Mononuclear cell (primary cell): ENCODE measurements around the gene EGLN2. TPM values are rescaled to one million over a fixed set of nuclear protein-coding genes. Genes with fewer than 3 reads are reported as not detected.
"Not testable (repeated sequence)": the region's sequence is repeated elsewhere in the genome, so short reads cannot be mapped to it uniquely, and the experiment has no call there.

ENCODE experiments used
- H3K27me3 ChIP-seq: 2 replicates; pipeline ENCODE4 v1.6.0; 2011; ENCODE audit warnings: low read length, control low read depth; ENCODE audit not compliant: insufficient read depth
- H3K4me1 ChIP-seq: 2 replicates; pipeline ENCODE4 v1.5.1; 2011; ENCODE audit warnings: mild to moderate bottlenecking, low read length, control low read depth; ENCODE audit not compliant: insufficient read depth
- H3K4me3 ChIP-seq: 2 replicates; pipeline ENCODE4 v1.5.1; 2011; ENCODE audit warnings: mild to moderate bottlenecking, low read length, moderate library complexity
- H3K9me3 ChIP-seq: 2 replicates; pipeline ENCODE4 v1.5.1; 2011; ENCODE audit warnings: low read depth, mild to moderate bottlenecking, control low read depth, low read length
- total RNA-seq: library from RNA; depleted of rRNA; stranded (reverse); fragments of >200 nt; gene quantifications from one replicate; pipeline ENCODE4 v1.2.3, GENCODE V29; 2012

The EGLN2 gene
- total RNA-seq, 1 donor: 52.7 TPM

GRCh38 chr19:40803857-40804782 lies 5.1 kb downstream of the EGLN2 start:
- Histone ChIP-seq H3K27me3 (no peaks in the 10 kb centered on the region), H3K4me3 (no peak overlapping the region), H3K4me1 (peaks cover 81% of the 10 kb centered on the region), H3K9me3 (no peaks in the 10 kb centered on the region)

DNA sequence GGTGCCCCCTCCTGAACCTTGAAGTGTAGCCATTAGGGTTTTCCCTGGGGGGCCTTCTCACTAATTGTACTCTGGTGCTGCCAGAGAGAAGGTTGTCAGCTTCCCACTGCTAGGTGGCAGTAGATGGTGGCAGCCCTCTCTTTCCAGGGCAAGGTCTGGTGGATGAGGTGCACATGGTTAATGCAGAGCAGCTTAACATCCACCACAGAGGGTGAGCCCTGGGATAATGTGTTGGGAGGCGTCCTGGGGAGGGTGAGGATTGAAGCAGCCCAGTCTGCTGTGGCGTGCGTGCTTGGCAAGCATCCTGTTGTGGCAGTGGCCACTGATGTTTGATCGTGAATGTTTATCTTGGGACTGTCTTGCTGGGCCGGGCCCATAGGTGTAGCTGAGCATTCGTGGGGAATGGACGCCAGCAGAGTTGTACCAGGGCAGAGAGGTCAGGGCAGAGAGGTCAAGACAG lies 5.8 kb downstream of the EGLN2 start:
- Histone ChIP-seq H3K4me1 (peaks cover 88% of the 10 kb centered on the region), H3K27me3 (no peaks in the 10 kb centered on the region), H3K4me3 (no peak overlapping the region), H3K9me3 (no peaks in the 10 kb centered on the region)

DNA sequence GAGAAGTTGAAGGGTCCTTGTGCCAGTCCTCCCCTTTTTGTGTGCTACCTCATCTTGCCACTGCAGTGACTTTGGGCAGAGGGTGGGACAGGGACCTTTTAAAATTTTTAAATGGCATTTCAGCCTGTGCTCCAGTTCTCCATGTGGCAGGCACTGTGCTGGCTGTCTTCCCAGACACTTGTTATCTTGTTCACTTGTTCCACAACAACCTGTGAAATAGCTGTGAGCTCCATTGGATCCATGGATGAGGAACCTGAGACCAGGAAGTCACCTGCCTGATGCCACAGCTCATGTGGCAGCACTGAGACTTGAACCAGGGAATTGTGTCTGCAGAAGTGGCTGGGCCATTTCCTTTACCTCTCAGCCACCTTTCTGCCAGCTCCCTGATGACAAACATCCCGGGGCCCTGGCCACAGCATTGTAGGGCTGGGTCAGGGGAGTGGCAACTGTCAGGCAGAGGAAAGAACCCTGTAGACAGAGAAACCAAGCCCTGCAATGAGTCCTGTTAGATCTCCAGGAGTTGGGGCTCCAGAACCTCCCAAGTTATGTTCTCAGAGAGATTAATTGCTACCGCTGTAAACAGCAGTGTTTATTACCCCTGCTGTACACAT lies 6.4 kb downstream of the EGLN2 start:
- H3K27me3 ChIP-seq: no peaks in the 10 kb centered on the region
- H3K9me3 ChIP-seq: no peaks in the 10 kb centered on the region
- peaks cover 88% of the 10 kb centered on the region for H3K4me1 ChIP-seq
- H3K4me3 ChIP-seq: no peak overlapping the region

DNA sequence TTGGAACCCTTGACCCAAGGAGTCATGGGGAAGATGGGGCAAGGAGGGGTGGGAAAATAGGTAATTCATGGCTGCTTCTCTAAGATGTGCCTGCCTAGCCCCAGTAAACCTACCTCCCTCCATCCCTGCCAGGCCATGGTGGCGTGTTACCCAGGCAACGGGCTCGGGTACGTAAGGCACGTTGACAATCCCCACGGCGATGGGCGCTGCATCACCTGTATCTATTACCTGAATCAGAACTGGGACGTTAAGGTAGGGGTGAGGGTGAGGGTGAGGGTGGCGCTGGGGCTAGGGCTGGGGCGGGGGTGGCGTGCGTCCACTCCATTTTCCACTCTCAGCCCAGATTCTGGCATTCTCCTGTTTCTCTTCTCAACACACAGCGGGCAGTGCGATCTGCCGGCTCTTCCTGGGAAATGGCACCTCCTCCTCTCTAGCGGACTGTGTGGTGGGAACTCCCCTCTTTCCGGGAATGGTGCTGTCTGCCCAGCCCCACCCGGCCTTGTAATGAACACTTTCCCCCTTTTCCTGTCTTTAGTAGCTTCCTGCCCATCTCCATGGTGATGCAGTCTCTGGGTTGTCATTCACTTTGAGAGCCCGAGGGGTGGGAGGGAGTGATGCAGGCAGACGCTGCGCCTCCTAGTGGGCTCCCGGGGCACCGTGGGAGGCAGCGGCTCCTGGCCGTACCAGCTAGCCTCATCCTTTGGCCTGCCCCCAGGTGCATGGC lies 7.6 kb downstream of the EGLN2 start:
- no peaks in the 10 kb centered on the region for H3K27me3 ChIP-seq
- no peak overlapping the region for H3K4me3 ChIP-seq

DNA sequence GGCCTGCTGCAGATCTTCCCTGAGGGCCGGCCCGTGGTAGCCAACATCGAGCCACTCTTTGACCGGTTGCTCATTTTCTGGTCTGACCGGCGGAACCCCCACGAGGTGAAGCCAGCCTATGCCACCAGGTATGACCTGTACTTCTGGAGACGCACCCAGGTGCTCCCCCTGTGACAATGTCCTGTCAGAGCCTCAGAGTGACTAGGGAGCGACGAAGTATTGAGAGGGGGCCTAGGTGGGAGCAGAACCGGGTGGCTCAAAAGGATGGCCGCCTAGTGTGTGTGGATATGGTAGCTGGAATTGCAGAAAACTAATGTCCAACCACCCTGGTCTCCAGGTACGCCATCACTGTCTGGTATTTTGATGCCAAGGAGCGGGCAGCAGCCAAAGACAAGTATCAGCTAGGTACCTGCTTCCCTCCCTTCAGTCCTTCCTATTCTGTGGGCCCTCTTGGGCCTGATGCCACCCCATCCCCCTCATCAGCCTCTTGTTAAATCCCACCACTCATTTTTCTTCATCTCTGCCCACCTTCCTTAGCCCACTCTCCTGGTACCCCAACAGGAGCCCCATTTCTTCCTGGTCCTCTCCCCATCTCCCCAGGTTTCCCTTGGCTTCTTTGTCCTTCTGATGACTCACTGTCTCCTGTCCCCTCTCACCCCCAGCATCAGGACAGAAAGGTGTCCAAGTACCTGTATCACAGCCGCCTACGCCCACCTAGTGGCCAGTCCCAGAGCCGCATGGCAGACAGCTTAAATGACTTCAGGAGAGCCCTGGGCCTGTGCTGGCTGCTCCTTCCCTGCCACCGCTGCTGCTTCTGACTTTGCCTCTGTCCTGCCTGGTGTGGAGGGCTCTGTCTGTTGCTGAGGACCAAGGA lies 8.4 kb downstream of the EGLN2 start:
- Histone ChIP-seq H3K27me3 (no peaks in the 10 kb centered on the region), H3K9me3 (no peaks in the 10 kb centered on the region), H3K4me1 (peaks cover 84% of the 10 kb centered on the region), H3K4me3 (no peak overlapping the region)

More for the DNA sequence above, 7.6 kb downstream of the EGLN2 start:
- Histone ChIP-seq H3K4me1 (peaks cover 84% of the 10 kb centered on the region), H3K9me3 (no peaks in the 10 kb centered on the region)

DNA sequence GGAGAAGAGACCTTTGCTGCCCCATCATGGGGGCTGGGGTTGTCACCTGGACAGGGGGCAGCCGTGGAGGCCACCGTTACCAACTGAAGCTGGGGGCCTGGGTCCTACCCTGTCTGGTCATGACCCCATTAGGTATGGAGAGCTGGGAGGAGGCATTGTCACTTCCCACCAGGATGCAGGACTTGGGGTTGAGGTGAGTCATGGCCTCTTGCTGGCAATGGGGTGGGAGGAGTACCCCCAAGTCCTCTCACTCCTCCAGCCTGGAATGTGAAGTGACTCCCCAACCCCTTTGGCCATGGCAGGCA lies 9.0 kb downstream of the EGLN2 start:
- no peaks in the 10 kb centered on the region for H3K9me3 ChIP-seq

GRCh38 chr19:40808497-40808896 lies 9.5 kb downstream of the EGLN2 start:
- no peaks in the 10 kb centered on the region for H3K27me3 ChIP-seq
- H3K4me1 ChIP-seq: peaks cover 75% of the 10 kb centered on the region
- H3K9me3 ChIP-seq: no peaks in the 10 kb centered on the region
- no peak overlapping the region for H3K4me3 ChIP-seq

More for the DNA sequence above, 9.0 kb downstream of the EGLN2 start:
- Histone ChIP-seq H3K27me3 (no peaks in the 10 kb centered on the region), H3K4me1 (peaks cover 80% of the 10 kb centered on the region), H3K4me3 (no peak overlapping the region)

DNA sequence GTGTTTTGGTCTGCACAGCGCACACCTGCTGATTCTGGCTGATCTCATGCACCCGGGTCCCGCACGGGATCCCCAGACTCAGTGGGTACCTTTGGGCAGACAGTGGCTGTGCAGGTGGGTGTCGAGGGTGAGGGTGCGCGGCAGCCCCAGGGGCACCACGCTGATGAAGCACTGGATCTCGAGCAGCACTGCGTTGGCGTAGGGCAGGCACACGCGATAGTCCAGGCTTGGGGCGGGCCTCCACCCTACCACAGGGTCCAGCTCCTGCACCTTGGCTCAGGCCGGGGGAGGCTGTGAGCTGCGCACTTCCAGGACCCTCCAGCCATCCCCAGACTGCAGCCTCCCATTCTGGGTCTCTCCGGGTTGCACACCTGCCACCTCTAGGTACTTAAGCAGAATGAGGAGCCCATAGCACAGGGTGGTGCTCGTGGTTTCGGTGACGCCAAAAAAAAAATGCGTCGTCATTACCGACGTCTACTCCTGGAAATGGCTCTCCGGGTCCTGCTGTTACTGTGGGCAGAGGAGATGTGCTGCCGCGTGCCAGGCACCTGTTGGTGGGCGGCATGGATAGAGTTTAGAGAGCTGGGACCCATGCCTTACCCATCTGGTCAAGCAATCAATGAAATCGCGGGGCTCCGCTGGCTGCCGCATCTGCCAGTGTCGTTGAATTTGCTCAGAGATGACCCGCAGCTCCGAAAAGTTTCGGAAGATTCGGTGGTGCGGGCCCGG lies 10.5 kb downstream of the EGLN2 start:
- H3K27me3 ChIP-seq: no peaks in the 10 kb centered on the region
- H3K9me3 ChIP-seq: no peaks in the 10 kb centered on the region
- peaks cover 65% of the 10 kb centered on the region for H3K4me1 ChIP-seq
- H3K4me3 ChIP-seq: no peak overlapping the region

DNA sequence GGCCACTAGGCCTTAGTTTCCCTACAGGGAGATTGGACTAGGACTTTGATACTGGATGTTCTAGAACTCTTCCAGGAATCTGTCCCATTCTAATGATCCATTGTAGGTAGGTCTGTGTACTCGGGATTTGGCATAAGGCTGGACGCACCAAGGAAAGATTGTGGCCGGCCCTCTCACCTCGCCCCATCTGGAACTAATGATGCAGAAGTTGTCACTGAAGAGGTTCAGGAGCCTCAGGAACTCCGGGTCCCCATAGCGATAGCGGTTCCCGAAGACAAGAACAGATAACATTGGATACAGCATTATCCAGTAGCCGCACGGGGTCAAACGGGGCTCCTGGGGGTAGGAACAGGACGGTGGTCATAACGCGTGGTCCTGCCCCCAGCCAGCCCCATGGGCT lies 11.2 kb downstream of the EGLN2 start:
- Histone ChIP-seq H3K27me3 (no peaks in the 10 kb centered on the region), H3K4me1 (peaks cover 58% of the 10 kb centered on the region), H3K9me3 (no peaks in the 10 kb centered on the region), H3K4me3 (no peak overlapping the region)

DNA sequence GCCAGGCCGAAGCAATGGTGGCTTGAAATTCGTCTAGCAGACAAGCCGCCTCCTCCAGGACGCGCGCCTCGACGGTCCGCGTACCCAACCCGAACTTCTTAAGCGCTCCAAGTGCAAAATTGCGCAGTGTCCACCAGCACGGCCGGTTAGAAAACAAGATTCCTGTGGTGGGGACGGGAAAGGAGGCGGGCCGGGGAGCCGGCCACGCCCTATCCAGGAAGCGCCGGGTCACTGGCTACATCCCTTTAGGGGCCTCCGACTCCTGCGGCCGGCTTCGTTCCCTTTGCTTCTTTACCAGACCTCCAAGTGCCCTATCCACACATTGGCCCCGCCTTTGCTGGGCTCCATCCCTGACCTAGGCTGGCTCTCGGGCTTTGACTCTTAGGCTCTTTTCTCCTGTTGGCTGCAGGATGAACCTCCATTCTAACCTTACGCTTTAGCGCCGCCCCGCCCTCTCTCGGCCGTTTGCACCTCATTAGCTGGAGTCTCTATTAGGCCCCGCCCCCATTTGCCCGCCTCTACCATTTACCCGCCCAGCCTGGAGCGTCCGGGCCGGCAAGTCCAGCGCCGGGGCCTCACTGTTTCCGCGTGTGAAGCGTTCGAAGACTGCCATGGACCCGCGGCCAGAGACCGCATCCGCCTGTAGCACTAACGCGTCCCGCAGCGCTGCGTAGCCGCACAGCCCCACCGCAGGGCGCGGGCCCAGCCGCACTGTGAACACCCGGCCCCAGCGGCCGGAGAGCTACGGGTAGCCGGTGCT lies 11.8 kb downstream of the EGLN2 start:
- Histone ChIP-seq H3K4me3 (peak overlapping the region; percentile 41), H3K4me1 (peaks cover 51% of the 10 kb centered on the region)

GRCh38 chr19:40811478-40812341 lies 12.7 kb downstream of the EGLN2 start:
- Histone ChIP-seq H3K27me3 (no peaks in the 10 kb centered on the region), H3K4me3 (peak overlapping the region; percentile 41), H3K4me1 (peaks cover 43% of the 10 kb centered on the region), H3K9me3 (no peaks in the 10 kb centered on the region)

More for the DNA sequence above, 11.8 kb downstream of the EGLN2 start:
- H3K27me3 ChIP-seq, H3K9me3 ChIP-seq: not testable (repeated sequence)

DNA sequence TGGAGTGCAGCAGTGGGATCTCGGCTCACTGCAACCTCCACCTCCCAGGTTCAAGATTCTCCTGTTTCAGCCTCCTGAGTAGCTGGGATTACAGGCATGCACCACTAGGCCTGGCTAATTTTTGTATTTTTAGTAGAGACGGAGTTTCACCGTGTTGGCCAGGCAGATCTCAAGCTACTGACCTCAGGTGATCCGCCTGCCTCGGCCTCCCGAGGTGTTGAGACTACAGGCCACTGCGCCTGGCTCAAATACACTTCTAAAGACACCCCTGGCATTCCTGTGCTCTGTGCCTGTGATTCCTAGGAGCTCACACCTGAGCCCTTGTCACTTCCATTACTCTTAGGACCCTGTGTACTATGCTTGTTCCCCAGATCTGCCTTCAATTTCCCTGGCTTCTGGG lies 13.6 kb downstream of the EGLN2 start:
- not testable (repeated sequence) for H3K27me3 ChIP-seq, H3K9me3 ChIP-seq, H3K4me3 ChIP-seq
- peaks cover 34% of the 10 kb centered on the region for H3K4me1 ChIP-seq

DNA sequence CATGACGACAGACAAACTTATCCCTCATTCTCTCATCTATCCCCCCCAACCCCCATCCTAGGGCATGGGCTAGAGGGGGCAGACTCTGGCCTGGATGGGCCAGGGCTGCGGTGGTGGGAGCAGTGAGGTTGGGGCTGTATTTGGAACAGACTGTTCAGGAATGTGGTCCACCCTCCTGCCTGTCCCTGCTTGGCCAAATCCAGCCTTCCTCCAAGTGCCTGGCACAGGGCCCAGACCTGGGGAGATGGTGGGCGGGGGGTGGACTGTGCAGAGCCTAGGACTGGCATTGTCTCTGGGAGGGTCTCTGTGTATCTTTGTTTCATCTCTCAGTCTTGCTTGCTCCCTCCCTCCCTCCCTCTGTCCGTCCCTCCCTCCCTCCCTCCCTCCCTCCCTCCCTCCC lies 14.2 kb downstream of the EGLN2 start:
- Histone ChIP-seq H3K27me3 (no peaks in the 10 kb centered on the region), H3K9me3 (no peaks in the 10 kb centered on the region), H3K4me3 (no peak overlapping the region), H3K4me1 (peaks cover 35% of the 10 kb centered on the region)
